NCI-H345 treated with DMSO at 0.1 percent for 48 hours (cell line): ENCODE results near the gene GPR33.
A peak's percentile ranks its signal among the peaks of the same experiment; 100 is the strongest.
"Not testable (repeated sequence)": the region's sequence is repeated elsewhere in the genome, so short reads cannot be mapped to it uniquely, and the experiment has no call there.

Source experiments
- DNase-seq: peaks from one replicate; lab custom pipeline; 2025; ENCODE audit not compliant: unreplicated experiment; lab: John Stamatoyannopoulos, UW

Gene GPR33

DNA sequence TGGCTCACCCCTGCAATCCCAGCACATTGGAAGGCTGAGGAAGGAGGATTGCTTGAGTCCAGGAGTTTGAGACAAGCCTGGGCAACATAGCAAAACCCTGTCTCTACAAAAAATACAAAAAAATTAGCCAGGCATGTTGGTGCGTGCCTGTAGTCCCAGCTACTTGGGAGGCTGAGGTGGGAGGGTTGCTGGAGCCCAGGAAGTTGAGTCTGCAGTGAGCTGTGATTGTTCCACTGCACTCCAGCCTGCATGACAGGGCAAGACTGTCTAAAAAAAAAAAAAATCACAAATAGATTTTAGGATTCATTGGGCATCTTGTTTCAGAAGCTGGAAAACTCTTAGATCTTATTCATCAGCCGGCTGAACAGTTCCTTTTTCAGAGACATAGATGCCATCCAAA lies 25.4 kb downstream of the GPR33 start:
- not testable (repeated sequence) for DNase-seq

DNA sequence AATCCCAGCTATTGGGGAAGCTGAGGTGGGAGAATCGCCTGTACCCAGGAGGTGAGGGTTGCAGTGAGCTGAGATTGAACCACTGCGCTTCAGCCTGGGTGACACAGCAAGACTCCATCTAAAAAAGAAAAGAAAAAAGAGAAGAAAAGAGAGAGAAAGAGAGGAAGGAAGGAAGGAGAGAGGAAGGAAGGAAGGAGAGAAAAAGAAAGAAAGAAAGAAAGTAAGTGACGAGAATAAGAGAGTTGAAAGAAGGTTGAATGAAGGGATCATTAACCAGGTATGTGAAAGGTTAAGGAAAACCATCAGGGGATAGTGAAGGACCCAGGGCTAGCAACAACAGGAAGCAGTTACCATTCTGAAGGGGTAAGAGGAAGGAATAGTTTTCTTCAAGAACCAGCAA lies 26.3 kb downstream of the GPR33 start:
- no peak for DNase-seq

DNA sequence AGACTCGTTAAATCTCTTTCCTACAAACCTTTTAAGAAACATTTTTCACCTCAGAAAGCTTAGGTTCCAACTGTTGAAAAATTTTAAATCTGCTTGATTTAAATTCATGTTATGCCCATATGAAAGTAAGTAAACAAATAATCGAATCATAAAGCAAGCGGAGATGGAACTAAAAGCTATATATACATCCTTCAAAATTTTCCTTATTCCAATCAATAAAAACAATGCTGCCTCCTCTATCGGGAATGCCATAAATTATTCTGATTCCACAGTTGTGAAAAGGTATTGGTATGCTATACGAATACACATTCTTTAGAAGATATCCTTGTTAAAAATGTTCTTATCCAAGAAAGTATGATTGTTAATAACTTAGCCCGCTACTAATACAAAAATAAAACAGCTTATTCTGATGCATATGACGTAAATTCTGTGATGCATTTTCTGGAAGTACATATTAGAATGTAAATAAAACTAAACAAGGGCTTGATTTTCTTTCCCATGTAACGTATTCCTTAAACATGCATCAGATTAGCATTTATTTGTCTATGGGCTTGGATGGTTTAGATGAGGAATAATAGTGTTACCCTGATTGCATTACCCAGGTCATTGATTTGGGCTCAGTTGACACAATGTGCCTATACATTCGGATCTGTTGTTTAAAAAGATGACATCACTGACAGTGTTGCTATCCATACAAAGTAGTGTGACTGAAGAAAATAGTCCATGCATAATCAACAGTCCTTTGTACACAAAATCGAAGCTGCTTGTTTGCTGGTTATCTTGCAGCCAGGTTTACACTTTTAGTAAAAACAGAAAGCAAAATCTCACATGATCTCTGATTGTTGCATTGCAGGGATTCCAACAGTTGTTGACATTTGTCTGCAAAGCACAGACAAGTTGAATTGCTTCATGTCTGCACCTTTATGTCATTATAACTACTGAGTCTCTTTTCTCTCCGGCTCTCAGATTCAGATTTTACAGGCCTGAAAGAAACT lies 29.9 kb downstream of the GPR33 start:
- DNase-seq = no peak

DNA sequence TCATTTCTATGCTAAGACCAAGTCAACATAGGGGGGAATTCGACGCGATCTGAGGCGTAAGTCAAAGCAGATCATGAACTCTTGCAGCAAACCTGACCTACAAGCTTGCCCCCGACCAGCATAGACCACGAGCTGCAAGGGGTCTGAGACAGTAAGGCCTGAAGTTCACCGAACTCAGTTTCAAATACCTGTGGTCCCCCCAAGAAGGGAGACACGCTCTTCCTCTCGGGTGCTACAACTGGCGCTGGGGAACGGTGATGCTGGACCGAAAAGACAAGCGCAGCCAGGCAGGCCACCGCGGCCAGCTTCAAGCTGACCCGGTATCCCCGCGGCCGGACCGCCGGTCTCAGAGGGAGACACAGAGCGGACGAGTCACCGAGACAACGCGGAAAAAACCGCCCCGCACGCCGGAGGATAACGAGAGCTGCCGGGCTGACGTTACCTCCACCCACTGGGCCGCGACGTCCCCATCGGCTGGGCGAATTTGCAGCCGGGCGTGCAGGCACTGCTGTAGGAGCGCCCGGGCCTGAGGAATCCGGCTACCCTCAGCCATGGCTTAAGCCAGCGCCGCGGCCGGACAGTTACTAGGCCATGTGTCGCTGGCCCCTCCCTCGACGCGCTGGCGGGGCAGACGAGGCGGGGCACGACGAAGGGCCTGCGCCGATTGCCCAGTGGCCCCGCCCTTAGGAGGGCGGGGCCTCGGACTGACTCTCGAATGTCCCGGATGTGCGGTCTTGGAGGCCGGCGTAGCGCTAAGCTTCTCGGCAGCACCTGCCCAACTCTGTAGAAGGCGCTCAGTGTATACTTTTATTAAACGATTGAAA lies 30.8 kb downstream of the GPR33 start, which contains the start of gene DTD2:
DTD2 (minus strand) TSS at position 666 of the 824 bp plus-strand sequence; CDS start at position 553, 113 bp downstream.
- peak; percentile 96 for DNase-seq

DNA sequence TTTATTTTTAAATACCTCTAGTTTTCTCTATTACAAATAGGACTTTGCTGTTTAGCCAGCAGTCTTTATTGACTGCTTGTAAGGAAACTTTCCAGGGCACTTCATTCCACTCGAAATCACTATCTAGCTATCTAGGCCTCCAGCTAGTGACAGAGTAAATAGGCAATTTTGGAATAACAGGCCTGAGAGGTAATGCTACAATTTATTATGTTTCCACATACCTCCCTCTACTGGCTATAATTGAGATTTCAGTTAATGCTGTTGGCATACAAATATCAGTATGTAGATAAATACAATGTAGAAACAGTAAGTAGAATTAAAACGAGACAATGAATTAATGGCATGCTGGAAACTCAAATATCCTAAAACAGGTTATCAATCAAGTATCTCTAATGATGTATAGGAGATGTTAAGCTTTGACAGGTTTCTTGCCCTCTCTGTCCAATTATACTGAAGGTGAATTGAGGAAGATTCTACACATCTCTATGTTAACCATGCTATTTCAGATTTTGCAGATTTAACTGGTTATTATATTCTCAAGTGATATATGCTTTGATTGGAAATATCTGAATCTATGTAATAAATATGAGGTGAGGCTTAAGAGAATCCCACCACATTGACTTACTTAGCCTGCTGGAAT lies 37.7 kb downstream of the GPR33 start:
- DNase-seq = no peak

DNA sequence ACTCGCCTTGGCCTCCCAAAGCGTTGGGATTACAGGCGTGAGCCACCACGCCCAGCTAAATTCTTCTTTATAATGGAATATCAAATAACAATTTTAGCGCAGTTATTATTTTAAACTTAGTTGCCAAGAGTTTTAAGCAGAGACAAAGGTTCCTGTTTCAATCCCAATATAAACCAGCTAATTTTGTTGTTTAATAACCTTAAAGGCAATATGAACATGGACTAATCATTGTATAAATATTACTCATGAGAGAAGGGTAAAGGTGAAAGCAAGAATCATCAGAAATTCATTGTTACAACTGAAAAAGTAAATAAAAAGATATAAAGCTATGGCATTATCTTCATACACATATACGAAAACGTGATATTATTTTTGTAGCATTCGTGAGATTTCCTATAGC lies 38.7 kb downstream of the GPR33 start:
- DNase-seq = no peak

DNA sequence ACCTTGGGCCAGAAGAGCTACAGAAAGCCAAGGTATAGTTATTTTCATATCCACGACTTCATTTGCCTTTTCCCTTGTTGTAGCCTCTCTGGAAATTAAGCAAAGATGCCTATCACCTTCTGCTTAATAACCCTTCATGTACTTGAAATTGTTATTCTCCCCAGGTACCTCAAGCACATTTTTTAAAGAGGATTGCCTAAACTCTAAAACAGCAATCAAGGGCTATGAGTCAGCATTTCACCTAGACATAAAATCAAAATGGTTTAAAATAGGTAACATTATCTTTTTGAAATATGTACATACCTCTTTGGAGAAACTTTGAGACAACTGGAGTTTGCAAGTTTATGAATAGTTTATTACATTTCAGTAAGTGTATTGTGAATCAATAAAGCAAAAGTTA lies 42.1 kb downstream of the GPR33 start:
- DNase-seq = no peak

DNA sequence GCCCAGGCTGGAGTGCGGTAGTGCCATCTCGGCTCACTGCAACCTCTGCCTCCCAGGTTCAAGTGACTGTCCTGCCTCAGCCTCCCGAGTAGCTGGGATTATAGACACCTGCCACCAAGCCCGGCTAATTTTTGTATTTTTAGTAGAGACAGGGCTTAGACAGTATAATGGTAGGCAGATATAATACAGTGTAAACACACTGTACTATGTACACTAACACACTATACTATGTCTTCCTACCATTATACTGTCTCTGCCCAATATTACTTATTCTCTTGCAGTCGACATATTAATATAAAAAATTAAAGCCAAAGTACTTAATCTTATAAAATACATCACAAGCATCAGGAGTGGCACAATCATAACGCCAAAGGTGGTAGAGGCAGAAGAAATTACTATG lies 45.6 kb downstream of the GPR33 start:
- DNase-seq = no peak

DNA sequence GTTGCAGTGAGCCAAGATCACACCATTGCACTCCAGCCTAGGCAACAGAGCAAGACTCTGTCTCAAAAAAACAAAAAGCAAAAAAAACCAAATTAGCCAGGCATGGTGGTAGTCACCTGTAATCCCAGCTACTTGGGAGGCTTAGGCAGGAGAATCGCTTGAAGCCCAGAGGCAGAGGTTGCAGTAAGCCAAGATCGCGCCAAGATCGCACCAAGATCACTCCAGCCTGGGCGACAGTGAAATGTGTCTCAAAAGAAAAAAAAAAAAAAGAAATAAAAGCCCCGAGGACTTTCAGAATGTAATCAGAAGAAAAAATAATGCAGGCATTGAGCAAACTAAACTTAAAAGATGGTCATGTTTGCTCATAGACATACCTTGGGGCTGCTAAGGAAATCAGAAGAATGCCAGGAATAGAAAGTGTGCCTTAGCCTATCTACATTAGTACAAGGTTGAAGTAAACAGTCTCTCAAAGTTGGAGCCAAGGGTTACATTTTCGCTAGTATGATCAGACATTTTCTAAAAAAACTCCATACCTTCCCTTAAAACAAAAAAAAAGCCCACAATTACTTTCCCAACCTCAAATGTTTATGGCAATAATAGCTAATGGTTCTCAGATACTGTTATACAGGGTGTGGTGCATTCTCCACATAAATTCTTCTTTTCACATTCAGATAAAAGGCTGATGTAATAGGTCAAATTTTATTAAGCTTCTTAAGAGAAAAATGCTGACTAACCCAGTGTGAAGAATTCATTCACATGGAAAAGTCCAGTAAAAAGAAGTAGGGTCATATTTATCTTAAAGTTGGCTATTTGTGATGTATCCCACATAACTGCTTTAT lies 46.3 kb downstream of the GPR33 start:
- DNase-seq = no peak

DNA sequence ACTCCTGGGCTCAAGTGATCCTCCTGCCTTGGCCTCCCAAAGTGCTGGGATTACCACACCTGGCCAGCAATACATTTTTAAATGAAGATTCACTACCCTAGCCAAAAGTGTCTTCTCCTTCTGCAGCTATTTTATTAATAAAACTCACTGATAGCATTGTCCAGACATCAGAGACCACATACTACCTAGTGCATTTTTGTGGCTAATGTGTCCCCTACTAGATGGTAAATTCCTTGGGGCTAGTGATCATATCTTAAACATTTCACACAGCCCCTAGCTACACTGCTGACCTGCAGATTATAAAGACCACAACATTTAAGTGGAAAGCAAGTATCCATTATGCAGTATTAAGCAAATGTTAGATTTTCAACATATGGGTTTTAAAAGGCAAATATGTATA lies 47.6 kb downstream of the GPR33 start:
- no peak for DNase-seq

DNA sequence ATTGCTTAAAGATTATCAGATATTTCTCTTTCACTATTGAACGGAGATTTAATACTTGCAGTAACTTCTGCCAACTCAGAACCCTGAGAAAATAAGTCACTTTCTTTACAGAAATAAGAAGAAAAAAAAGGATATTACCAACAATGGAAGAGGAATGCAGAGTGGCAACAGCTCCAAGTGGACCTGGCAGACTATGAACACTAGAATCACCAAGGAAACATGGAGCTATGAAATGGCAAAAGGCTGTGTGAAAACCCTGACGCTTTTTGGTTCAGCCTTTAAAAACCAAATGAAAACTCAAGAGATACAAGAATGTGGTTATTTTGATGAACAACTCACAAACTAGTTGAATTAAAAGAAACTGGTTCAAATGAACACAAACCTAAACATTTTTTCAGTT lies 48.3 kb downstream of the GPR33 start:
- DNase-seq = no peak

DNA sequence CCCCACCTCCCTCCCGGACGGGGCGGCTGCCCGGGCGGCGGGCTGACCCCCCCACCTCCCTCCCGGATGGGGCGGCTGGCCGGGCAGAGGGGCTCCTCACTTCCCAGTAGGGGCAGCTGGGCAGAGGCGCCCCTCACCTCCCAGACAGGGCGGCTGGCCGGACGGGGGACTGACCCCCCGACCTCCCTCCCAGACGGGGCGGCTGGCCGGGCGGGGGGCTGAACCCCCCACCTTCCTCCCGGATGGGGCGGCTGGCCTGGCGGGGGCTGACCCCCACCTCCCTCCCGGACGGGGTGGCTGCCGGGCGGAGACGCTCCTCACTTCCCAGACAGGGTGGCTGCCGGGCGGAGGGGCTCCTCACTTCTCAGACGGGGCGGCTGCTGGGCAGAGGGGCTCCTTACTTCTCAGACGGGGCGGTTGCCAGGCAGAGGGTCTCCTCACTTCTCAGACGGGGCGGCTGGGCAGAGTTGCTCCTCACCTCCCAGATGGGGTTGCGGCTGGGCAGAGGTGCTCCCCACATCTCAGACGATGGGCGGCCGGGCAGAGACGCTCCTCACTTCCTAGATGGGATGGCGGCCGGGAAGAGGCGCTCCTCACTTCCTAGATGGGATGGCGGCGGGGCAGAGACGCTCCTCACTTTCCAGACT lies 50.7 kb downstream of the GPR33 start:
- DNase-seq = not testable (repeated sequence)

DNA sequence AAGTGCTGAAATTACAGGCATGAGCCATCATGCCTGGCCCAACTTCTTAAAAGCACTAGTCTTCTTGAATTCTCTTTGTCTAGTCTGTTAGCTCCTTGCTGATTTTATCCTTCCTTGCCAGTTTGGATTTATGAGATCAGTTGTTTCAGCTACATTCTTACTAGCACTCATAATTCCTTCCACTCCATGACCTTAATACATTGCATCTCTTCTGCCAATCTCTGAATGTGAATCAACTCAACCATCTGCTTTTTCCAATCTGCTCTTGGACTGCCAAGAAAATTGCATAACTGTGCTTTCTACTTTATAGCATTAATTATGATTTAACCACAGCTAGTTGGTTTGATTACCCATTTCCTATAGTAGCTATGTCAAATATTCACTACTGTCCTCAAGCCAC lies 52.6 kb downstream of the GPR33 start:
- DNase-seq = no peak
